Heart right ventricle (tissue), 16 donors: ENCODE data around the gene SNRPA. TPM values are rescaled to one million over a fixed set of nuclear protein-coding genes. Genes with fewer than 3 reads are reported as not detected.
A peak's percentile ranks its signal among the peaks of the same experiment; 100 is the strongest.

Experiments
- ATAC-seq, 8 donors: fragments of 200-7000 bp; cut with Tn5 transposase; one replicate each; pipeline ENCODE4 v1.9.1; 2020; ENCODE audit warnings: mild to moderate bottlenecking in 8 of 8, moderate library complexity in 8 of 8, moderate number of reproducible peaks in 1 of 8
- DNase-seq, 2 donors: peaks; one replicate each; pipeline ENCODE4 v3.0.0-alpha.2; 2020
- H3K27ac ChIP-seq, 10 donors: fragments of 200-600 bp; sonication (generic) in 2 of 10; one replicate each; pipeline versions ENCODE4 v1.5.0 to v1.8.0; 2020 to 2022; ENCODE audit warnings: mild to moderate bottlenecking in 3 of 10
- H3K27me3 ChIP-seq, 7 donors: fragments of 200-600 bp; one replicate each; pipeline ENCODE4 v1.8.0; 2021 to 2022; ENCODE audit warnings: mild to moderate bottlenecking in 2 of 7
- H3K36me3 ChIP-seq, 9 donors: fragments of 200-600 bp; sonication (generic) in 1 of 9; one replicate each; pipeline versions ENCODE4 v1.5.0 to v1.8.0; 2020 to 2022; ENCODE audit warnings: mild to moderate bottlenecking in 2 of 9
- H3K4me1 ChIP-seq, 9 donors: fragments of 200-600 bp; sonication (generic) in 1 of 9; one replicate each; pipeline versions ENCODE4 v1.5.0 to v1.8.0; 2020 to 2022; ENCODE audit warnings: mild to moderate bottlenecking in 4 of 9
- H3K4me3 ChIP-seq, 10 donors: fragments of 200-600 bp; sonication (generic) in 2 of 10; one replicate each; pipeline versions ENCODE4 v1.5.0 to v1.8.0; 2020 to 2022; ENCODE audit warnings: mild to moderate bottlenecking in 7 of 10, moderate library complexity in 2 of 10
- H3K9me3 ChIP-seq, 11 donors: fragments of 200-600 bp in 10 of 11; sonication (generic) in 2 of 11; one replicate each; pipeline versions ENCODE4 v1.5.0 to v1.8.0; 2013 to 2022; ENCODE audit warnings: mild to moderate bottlenecking in 2 of 11, control low read depth in 1 of 11, moderate library complexity in 1 of 11
- CTCF ChIP-seq, 9 donors: fragments of 200-600 bp; sonication (generic) in 2 of 9; IDR thresholded peaks; one replicate each; pipeline versions ENCODE4 v1.5.0 to v1.8.0; 2021 to 2022; ENCODE audit warnings: antibody characterized with exemption in 9 of 9, mild to moderate bottlenecking in 5 of 9, moderate library complexity in 1 of 9
- WGBS, 2 donors: extraction: QIAGEN DNeasy Blood & Tissue Kit; methylation state at CpG; one replicate each; pipeline ENCODE4 v1.1.7; 2013; ENCODE audit warnings: inconsistent platforms in 1 of 2; 5-methylcytosine and 5-hydroxymethylcytosine counted together
- intact Hi-C, 10 donors: fragments of 100-400 bp; cut with DNase I; formaldehyde crosslinking; loops; one replicate each; pipeline versions ENCODE4 v1.11.1 to v1.14.2; 2022
- polyA plus RNA-seq, 2 donors: library from polyadenylated mRNA; stranded (reverse); fragments of 200-250 nt; gene quantifications; one replicate each; pipeline ENCODE4 v1.2.3, GENCODE V29; 2013
- total RNA-seq, 10 donors: library from RNA; stranded (reverse); fragmentation: NEBNext Ultra II Directional in 3 of 10; extraction: Animal tissue kit (Norgen Biotek cat#: 25700) in 3 of 10; gene quantifications; one replicate each; pipeline versions ENCODE4 v1.2.1 to v1.2.4, GENCODE V29; 2021 to 2023
- donor health status: Arrhythmogenic right ventricular cardiomyopathy.
- donor health status: ischemic (EF 13 %, LVEDD 7.1; RV severe dilation, severe dysfunction).
- donor health status: healthy with polysubstance abuse.
- donor health status: DM: no; HTN: yes; CAD: no.
- donor health status: DM: no; HTN: no; CAD: no.
- donor health status: ischemic (EF 25% LVEDD 6.9; RV normal size, moderate dysfunction).
- donor health status: ischemic (EF 25% LVEDD 5.7; RV mildly dilated, moderate dysfunction).
- donor health status: healthy.
- donor health status: DM: yes; HTN: yes; CAD: no.
- donor health status: Ischemic cardiomyopathy.
- donor health status: ischemic (EF 35%, LVEDD 5.7; RV mildly dilated, moderate dysfunction).
- donor health status: nonischemic (EF 11% LVEDD 7.7; RV severe dilation, severe dysfunction).
- donor health status: DM: yes; HTN: yes; CAD: no.
- donor health status: PGD.
- donor health status: ischemic (EF 29% LVEDD 5.4; RV normal size, mild dysfunction).
- donor health status: nonischemic (EF 23%, LVEDD 6.1; RV moderate dilation, normal function).

Gene SNRPA
- total and polyA plus RNA-seq, 12 donors = 24.0 to 40.6 (median 35.0) TPM

GRCh38 chr19:40740747-40741146 is 10.3 kb upstream of the SNRPA start:
- intact Hi-C loops = loop anchor here in 1 of 10 donors (5.0 kb wide), 1 partner anchor 68 kb away; no protein-coding TSS in a partner anchor

DNA sequence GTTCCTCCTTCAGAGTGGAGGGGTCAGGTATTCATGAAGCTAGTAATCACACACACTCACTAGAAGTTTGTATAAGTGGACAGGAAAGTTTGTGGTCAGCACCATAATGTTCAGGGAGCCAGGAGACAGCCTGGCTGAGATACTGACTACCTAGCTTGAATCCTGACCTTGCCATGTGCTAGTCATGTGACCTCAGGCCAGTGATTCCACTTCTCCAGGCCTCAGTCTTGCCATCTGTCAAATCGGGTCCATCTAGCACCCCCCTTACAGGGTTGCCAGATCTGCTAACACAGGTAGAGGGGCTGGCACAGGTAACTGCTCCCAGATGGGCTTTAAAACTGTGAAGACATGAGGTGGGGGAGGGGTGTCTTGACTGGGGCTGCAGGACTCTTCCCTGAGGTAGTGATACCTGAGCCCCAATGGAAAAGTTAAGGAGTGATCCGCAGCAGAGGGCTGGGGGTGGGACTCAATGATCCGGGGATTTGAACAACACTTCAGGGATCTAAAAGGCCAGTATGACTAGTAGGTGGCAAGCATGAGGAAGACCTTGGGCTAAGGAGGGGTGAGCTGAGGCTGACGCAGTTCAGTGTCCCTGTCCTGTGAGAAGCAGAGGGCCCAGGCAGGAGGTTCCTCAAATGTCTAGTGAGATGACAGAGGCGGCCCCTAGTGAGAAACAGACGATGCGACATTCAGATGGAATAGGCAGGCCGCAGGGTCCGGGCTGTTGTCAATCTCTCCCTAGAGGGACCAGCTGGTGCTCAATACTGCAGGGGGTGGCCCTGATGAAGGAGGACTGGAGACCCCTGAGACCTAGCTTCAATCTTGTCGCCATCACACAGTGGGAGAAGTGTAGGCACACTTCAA is 9.2 kb upstream of the SNRPA start:
- no peak for ATAC-seq
- Histone ChIP-seq H3K9me3 (no peaks in the 10 kb centered on the region), H3K4me3 (no peak overlapping the region), H3K4me1 (peaks cover 0 to 36% (median 12%) of the 10 kb centered on the region in 9 donors), H3K27ac (peak overlapping the region in 9 of 10 donors; percentile 28 to 80 (median 44)), H3K36me3 (peaks cover 0 to 53% (median 9%) of the 10 kb centered on the region in 9 donors), H3K27me3 (no peaks in the 10 kb centered on the region)
- intact Hi-C loops = loop anchor here in 1 of 10 donors (5.0 kb wide), 1 partner anchor 69 kb away; no protein-coding TSS in a partner anchor
- 78 to 79% methylated on average over 10 of the region's 10 CpGs for WGBS, 2 donors
- DNase-seq = no peak
- TF ChIP-seq CTCF (IDR thresholded peaks at IDR 0.05) = no peak

More at GRCh38 chr19:40740747-40741146, 10.3 kb upstream of the SNRPA start:
- ATAC-seq (peak; percentile 59 to 87 (median 79)), DNase-seq (peak in 1 of 2 donors; percentile 65)
- no peaks in the 10 kb centered on the region for H3K9me3 ChIP-seq
- 45 to 57% methylated on average over 6 of the region's 6 CpGs for WGBS, 2 donors
- peak overlapping the region; percentile 28 to 80 (median 70) for H3K27ac ChIP-seq
- H3K36me3 ChIP-seq = peaks cover 0 to 63% (median 18%) of the 10 kb centered on the region in 9 donors
- no peak for TF ChIP-seq CTCF (IDR thresholded peaks at IDR 0.05)
- H3K4me1 ChIP-seq = peaks cover 0 to 33% (median 12%) of the 10 kb centered on the region in 9 donors
- H3K4me3 ChIP-seq = no peak overlapping the region
- no peaks in the 10 kb centered on the region for H3K27me3 ChIP-seq

- TF ChIP-seq CTCF (IDR thresholded peaks at IDR 0.05) = no peak
- no peaks in the 10 kb centered on the region for H3K27me3 ChIP-seq
- peak overlapping the region in 1 of 10 donors; percentile 80 for H3K27ac ChIP-seq
- H3K9me3 ChIP-seq = no peaks in the 10 kb centered on the region
- DNase-seq = no peak
- intact Hi-C loops = loop anchor here in 1 of 10 donors (5.0 kb wide), 1 partner anchor 70 kb away; no protein-coding TSS in a partner anchor
- peaks cover 0 to 47% (median 9%) of the 10 kb centered on the region in 9 donors for H3K36me3 ChIP-seq
- WGBS, 2 donors = 89 to 91% methylated on average over 17 of the region's 17 CpGs
- no peak for ATAC-seq
- peaks cover 0 to 32% (median 12%) of the 10 kb centered on the region in 9 donors for H3K4me1 ChIP-seq
- H3K4me3 ChIP-seq = no peak overlapping the region
Measured at GRCh38 chr19:40742477-40742876, 8.5 kb upstream of the SNRPA start.

DNA sequence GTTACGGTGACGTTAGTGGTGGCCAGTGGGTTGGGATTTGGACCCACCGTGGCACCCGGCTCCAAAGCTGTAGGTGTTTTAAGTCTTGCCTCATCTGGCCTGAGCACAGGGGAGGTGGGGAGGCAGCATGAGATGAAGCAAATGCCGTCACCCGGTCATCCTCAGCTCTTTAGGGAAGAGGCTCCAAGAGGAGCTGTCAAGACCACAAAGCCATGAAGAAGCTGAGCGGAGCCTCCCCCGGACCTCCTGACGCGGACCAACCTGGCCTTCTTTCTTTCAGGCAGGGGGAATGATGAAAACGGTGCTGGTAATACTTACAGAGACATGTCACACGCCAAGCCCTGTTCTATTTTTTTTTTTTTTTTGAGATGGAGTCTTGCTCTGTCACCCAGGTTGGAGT is 8.1 kb upstream of the SNRPA start:
- H3K4me1 ChIP-seq = peaks cover 0 to 30% (median 12%) of the 10 kb centered on the region in 9 donors
- no peaks in the 10 kb centered on the region for H3K27me3 ChIP-seq
- no peak overlapping the region for H3K4me3 ChIP-seq
- WGBS, 2 donors = 91 to 92% methylated on average over 12 of the region's 12 CpGs
- DNase-seq (no peak), ATAC-seq (no peak)
- TF ChIP-seq CTCF (IDR thresholded peaks at IDR 0.05) = no peak
- no peaks in the 10 kb centered on the region for H3K9me3 ChIP-seq
- no peak overlapping the region for H3K27ac ChIP-seq
- H3K36me3 ChIP-seq = peaks cover 0 to 45% (median 9%) of the 10 kb centered on the region in 9 donors
- intact Hi-C loops = loop anchor here in 1 of 10 donors (5.0 kb wide), 1 partner anchor 71 kb away; no protein-coding TSS in a partner anchor
